Measurements from ENCODE around the gene APOBEC3A.

- TF ChIP-seq CTCF (IDR thresholded peaks at IDR 0.05) (no peak), POLR2A (IDR thresholded peaks at IDR 0.05) (no peak), POLR2AphosphoS5 (IDR thresholded peaks at IDR 0.05; ENCODE audit: insufficient read depth in 1 of 2, low read depth in 1 of 2) (peak in 1 of 2 donors; percentile 59)
Measured at GRCh38 chr22:38935023-38935422, 22.4 kb upstream of the APOBEC3A start.

Data from vagina (tissue), 2 donors.